ENCODE measurements around the gene NDOR1.

The NDOR1 gene

GRCh38 chr9:137211532-137211931, 6.0 kb downstream of the NDOR1 start:
- TF ChIP-seq CTCF (IDR thresholded peaks at IDR 0.05; ENCODE audit: borderline replicate concordance, insufficient read depth, low read depth, low read length), result no peak
- H3K4me3 ChIP-seq (ENCODE audit: low read depth, low read length), result no peak overlapping the region

GRCh38 chr9:137212520-137212919, 7.0 kb downstream of the NDOR1 start:
- no peak overlapping the region for H3K4me3 ChIP-seq (ENCODE audit: low read depth, low read length)
- no peak for TF ChIP-seq CTCF (IDR thresholded peaks at IDR 0.05; ENCODE audit: borderline replicate concordance, insufficient read depth, low read depth, low read length)

- TF ChIP-seq CTCF (IDR thresholded peaks at IDR 0.05; ENCODE audit: borderline replicate concordance, insufficient read depth, low read depth, low read length), result no peak
- H3K4me3 ChIP-seq (ENCODE audit: low read depth, low read length), result no peak overlapping the region
These were observed 7.9 kb downstream of the NDOR1 start for GRCh38 chr9:137213160-137214060.

- no peak overlapping the region for H3K4me3 ChIP-seq (ENCODE audit: low read depth, low read length)
- TF ChIP-seq CTCF (IDR thresholded peaks at IDR 0.05; ENCODE audit: borderline replicate concordance, insufficient read depth, low read depth, low read length), result no peak
These were observed 9.1 kb downstream of the NDOR1 start for GRCh38 chr9:137214620-137215019.

GRCh38 chr9:137215196-137215986, 9.9 kb downstream of the NDOR1 start:
- no peak for TF ChIP-seq CTCF (IDR thresholded peaks at IDR 0.05; ENCODE audit: borderline replicate concordance, insufficient read depth, low read depth, low read length)
- no peak overlapping the region for H3K4me3 ChIP-seq (ENCODE audit: low read depth, low read length)

- no peak for TF ChIP-seq CTCF (IDR thresholded peaks at IDR 0.05; ENCODE audit: borderline replicate concordance, insufficient read depth, low read depth, low read length)
- no peak overlapping the region for H3K4me3 ChIP-seq (ENCODE audit: low read depth, low read length)
These were observed 10.9 kb downstream of the NDOR1 start for GRCh38 chr9:137216188-137216965.
